ENCODE data around the gene CCDC71L. TPM values are rescaled to one million over a fixed set of nuclear protein-coding genes. Genes with fewer than 3 reads are reported as not detected.

The CCDC71L gene
- total RNA-seq, 4 donors from 2014 or later: 19.0 to 36.9 (median 22.8) TPM

- DNase-seq (ENCODE audit: low spot score in 2 of 2): peak; percentile 47 to 52
- Histone ChIP-seq H3K4me1 (peaks cover 0 to 33% (median 16%) of the 10 kb centered on the region in 4 donors), H3K27me3 (no peaks in the 10 kb centered on the region), H3K9me3 (no peaks in the 10 kb centered on the region), H3K36me3 (no peaks in the 10 kb centered on the region), H3K27ac (peak overlapping the region; percentile 83 to 99 (median 96)), H3K4me3 (peak overlapping the region; percentile 67 to 98 (median 79))
- 0 to 1% methylated on average over 29 to 51 of the region's 101 CpGs for WGBS, 2 donors
- TF ChIP-seq, protein P1, sequence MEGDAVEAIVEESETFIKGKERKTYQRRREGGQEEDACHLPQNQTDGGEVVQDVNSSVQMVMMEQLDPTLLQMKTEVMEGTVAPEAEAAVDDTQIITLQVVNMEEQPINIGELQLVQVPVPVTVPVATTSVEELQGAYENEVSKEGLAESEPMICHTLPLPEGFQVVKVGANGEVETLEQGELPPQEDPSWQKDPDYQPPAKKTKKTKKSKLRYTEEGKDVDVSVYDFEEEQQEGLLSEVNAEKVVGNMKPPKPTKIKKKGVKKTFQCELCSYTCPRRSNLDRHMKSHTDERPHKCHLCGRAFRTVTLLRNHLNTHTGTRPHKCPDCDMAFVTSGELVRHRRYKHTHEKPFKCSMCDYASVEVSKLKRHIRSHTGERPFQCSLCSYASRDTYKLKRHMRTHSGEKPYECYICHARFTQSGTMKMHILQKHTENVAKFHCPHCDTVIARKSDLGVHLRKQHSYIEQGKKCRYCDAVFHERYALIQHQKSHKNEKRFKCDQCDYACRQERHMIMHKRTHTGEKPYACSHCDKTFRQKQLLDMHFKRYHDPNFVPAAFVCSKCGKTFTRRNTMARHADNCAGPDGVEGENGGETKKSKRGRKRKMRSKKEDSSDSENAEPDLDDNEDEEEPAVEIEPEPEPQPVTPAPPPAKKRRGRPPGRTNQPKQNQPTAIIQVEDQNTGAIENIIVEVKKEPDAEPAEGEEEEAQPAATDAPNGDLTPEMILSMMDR (IDR thresholded peaks at IDR 0.05): peak; percentile 63 to 86 (median 83)
- TF ChIP-seq EP300 (IDR thresholded peaks at IDR 0.05): peak in 1 of 2 donors; percentile 50
- TF ChIP-seq POLR2A (IDR thresholded peaks at IDR 0.05): no peak
Measured at GRCh38 chr7:106659963-106660861, 746 bp downstream of the CCDC71L start.

GRCh38 chr7:106659166-106659962 is 1.6 kb downstream of the CCDC71L start:
- H3K9me3 ChIP-seq: no peaks in the 10 kb centered on the region
- no peaks in the 10 kb centered on the region for H3K36me3 ChIP-seq
- H3K4me1 ChIP-seq: peaks cover 0 to 33% (median 16%) of the 10 kb centered on the region in 4 donors
- DNase-seq (ENCODE audit: low spot score in 2 of 2): no peak
- TF ChIP-seq EP300 (IDR thresholded peaks at IDR 0.05): no peak
- TF ChIP-seq POLR2A (IDR thresholded peaks at IDR 0.05): no peak
- TF ChIP-seq, protein P1 (IDR thresholded peaks at IDR 0.05): no peak
- H3K27ac ChIP-seq: peak overlapping the region; percentile 83 to 99 (median 96)
- H3K27me3 ChIP-seq: no peaks in the 10 kb centered on the region
- peak overlapping the region; percentile 67 to 98 (median 79) for H3K4me3 ChIP-seq
- WGBS, 2 donors: 19 to 21% methylated on average over 11 to 12 of the region's 12 CpGs

DNA sequence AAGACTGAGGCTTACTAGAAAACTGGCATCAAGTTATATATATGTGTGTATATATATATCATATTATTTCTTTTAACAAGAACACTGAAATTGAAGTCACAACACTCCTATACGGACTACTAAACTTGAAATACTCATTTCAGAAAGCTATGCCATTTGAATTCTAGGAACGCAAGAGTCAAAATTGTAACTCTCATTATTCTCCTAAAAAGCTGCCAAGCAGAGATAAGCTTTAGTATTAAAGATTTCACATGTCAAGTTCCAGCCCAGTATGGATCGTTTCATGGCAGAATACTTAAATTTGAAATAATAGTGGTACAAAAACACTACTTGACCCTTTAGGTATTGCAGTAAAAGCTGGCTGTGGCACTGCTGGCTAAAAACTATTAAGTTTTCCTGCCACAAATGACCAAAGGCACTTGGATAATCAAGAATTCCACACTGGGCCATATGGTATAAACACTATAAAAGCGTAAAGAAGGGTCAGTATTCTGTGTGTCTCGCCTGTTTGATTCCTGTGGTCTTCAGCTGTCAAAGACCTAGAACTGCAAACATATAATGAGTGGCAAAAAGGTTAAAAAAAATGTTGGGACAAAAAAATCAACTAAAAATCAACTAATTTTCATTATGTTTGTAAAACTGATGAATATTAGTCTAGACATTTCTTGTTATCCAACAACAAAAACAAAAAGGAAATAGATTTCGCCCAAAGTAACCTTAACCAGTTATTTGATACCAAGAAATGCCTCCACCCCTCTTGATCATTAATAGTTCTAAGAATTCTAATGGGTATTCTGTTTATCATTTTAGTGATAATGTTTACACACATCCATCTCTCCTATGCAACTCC is 2.4 kb downstream of the CCDC71L start:
- Histone ChIP-seq H3K27me3 (no peaks in the 10 kb centered on the region), H3K9me3 (no peaks in the 10 kb centered on the region), H3K4me3 (peak overlapping the region in 3 of 4 donors; percentile 74 to 98 (median 84)), H3K27ac (peak overlapping the region in 3 of 4 donors; percentile 96 to 99 (median 97)), H3K4me1 (peaks cover 0 to 33% (median 16%) of the 10 kb centered on the region in 4 donors), H3K36me3 (no peaks in the 10 kb centered on the region)
- WGBS, 2 donors: 88 to 92% methylated on average over 6 of the region's 6 CpGs
- DNase-seq (ENCODE audit: low spot score in 2 of 2): no peak
- TF ChIP-seq, protein P1 (IDR thresholded peaks at IDR 0.05): no peak
- TF ChIP-seq EP300 (IDR thresholded peaks at IDR 0.05) (no peak), POLR2A (IDR thresholded peaks at IDR 0.05) (no peak)

DNA sequence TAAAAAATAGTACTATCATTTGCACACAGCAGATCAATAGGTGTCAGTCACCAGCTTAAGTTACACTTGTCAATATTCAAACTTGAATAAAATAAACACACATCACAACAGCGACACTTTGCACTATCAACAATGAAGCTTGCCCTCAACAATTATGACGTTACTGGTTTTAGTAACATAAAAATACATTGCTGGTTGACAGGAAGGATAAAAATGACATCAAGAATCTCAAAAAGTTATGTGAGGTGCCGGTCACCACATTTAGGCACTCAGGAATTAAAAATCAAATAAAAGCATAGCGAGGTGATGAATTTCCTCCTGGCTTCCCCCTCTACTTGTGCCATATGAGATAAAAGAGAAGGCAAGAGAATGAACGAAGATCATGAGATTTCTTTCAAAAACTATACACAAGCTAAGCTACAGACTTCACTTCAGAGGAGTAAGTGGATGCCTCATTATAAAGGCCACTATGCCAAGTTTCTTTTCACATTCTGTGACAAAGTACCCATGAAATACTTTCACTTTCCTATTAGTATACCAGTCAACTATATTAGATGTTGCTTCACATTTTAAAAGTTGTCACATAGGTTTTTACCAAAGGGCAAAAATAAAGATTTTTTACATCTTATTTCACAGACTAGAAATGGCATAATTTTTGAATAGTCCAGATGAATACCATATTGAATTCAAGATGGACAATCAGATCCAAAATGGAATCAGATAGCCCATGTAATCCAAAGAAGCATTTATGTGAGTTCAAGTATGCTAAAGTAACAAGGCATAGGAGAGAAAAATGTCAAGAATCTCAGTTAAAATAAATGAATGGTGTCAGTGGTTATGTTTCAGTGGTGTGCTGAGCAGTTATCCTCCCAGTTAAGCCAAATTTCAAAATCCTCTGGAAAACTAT is 3.6 kb downstream of the CCDC71L start:
- H3K4me1 ChIP-seq: peaks cover 0 to 33% (median 16%) of the 10 kb centered on the region in 4 donors
- TF ChIP-seq EP300 (IDR thresholded peaks at IDR 0.05) (no peak), POLR2A (IDR thresholded peaks at IDR 0.05) (no peak)
- TF ChIP-seq, protein P1 (IDR thresholded peaks at IDR 0.05): no peak
- H3K27ac ChIP-seq: no peak overlapping the region
- no peaks in the 10 kb centered on the region for H3K36me3 ChIP-seq
- H3K4me3 ChIP-seq: no peak overlapping the region
- WGBS, 2 donors: 60 to 74% methylated on average over 5 of the region's 5 CpGs
- no peaks in the 10 kb centered on the region for H3K27me3 ChIP-seq
- no peaks in the 10 kb centered on the region for H3K9me3 ChIP-seq
- DNase-seq (ENCODE audit: low spot score in 2 of 2): no peak

All from tibial nerve (tissue), 4 donors.